ENCODE data around the gene XKRX. TPM values are rescaled to one million over a fixed set of nuclear protein-coding genes. Genes with fewer than 3 reads are reported as not detected.

The XKRX gene
- total and polyA plus RNA-seq, 2 of the 13 experiments (the other 11 are each of a cell fraction or from before 2014, with no cell fraction given): not detected

GRCh38 chrX:100976211-100976610, 47.5 kb upstream of the XKRX start:
- H3K4me2 ChIP-seq (ENCODE audit: low read depth, low read length): no peak overlapping the region

More at GRCh38 chrX:100976211-100976610, 47.5 kb upstream of the XKRX start:
- ChIA-PET CTCF (ENCODE audit: low intra/inter-chr PET ratio, low total read pairs) (no interaction called here), POLR2A (no interaction called here)
- Histone ChIP-seq H2AFZ (ENCODE audit: low read length) (no peak overlapping the region), H3K27ac (ENCODE audit: extremely low read length, insufficient read depth, low read length) (no peak overlapping the region), H3K4me1 (ENCODE audit: insufficient read depth, low read length) (peaks cover 19% of the 10 kb centered on the region), H4K20me1 (ENCODE audit: insufficient read depth, low read length) (no peaks in the 10 kb centered on the region), H3K27me3 (ENCODE audit: control insufficient read depth in 1 of 2, insufficient read depth in 2 of 2, low read length in 2 of 2) (no peaks in the 10 kb centered on the region), H3K4me3 (replicated peaks in 1 of 3; ENCODE audit: insufficient read depth in 1 of 3, low read depth in 2 of 3, low read length in 3 of 3) (no peak overlapping the region), H3K9me3 (ENCODE audit: low read length) (no peaks in the 10 kb centered on the region), H3K36me3 (replicated peaks in 1 of 2; ENCODE audit: control insufficient read depth in 1 of 2, insufficient read depth in 2 of 2, low read length in 2 of 2) (no peaks in the 10 kb centered on the region), H3K9ac (ENCODE audit: insufficient read depth, low read depth, low read length) (no peak overlapping the region), H3K79me2 (ENCODE audit: insufficient read depth, low read length) (no peaks in the 10 kb centered on the region)
- no TSS peak for BruUV-seq (replicated peaks)
- 100% methylated on average over 1 of the region's 1 CpG for WGBS (ENCODE audit: low lambda C conversion rate)
- no peak for ATAC-seq
- DNase-seq (ENCODE audit: low spot score): no peak
- intact Hi-C loops (cut with micrococcal nuclease; ENCODE audit: unreplicated experiment): no loop called here
- no peak for FAIRE-seq
- TF ChIP-seq ATM (IDR thresholded peaks at IDR 0.05; ENCODE audit: borderline replicate concordance) (no peak), ZUFSP (CRISPR knock-in tag; IDR thresholded peaks at IDR 0.05; ENCODE audit: borderline replicate concordance) (no peak), ZNF350 (CRISPR knock-in tag; IDR thresholded peaks at IDR 0.05; ENCODE audit: borderline replicate concordance, low read depth) (no peak), ZNF678 (CRISPR knock-in tag; IDR thresholded peaks at IDR 0.05) (no peak), GTF2F1 (IDR thresholded peaks at IDR 0.05; ENCODE audit: low read length) (no peak), ZNF543 (CRISPR knock-in tag; IDR thresholded peaks at IDR 0.05) (no peak), CSRNP2 (CRISPR knock-in tag; conservative IDR thresholded peaks at IDR 0.05; ENCODE audit: low read depth) (no peak), YEATS4 (CRISPR knock-in tag; IDR thresholded peaks at IDR 0.05; ENCODE audit: borderline replicate concordance) (no peak), ZSCAN21 (CRISPR knock-in tag; IDR thresholded peaks at IDR 0.05; ENCODE audit: borderline replicate concordance) (no peak), AKAP8 (CRISPR knock-in tag; IDR thresholded peaks at IDR 0.05) (no peak), ZNF687 (CRISPR knock-in tag; IDR thresholded peaks at IDR 0.05) (no peak), ZNF530 (CRISPR knock-in tag; IDR thresholded peaks at IDR 0.05; ENCODE audit: low read depth) (no peak), ARID2 (CRISPR knock-in tag; IDR thresholded peaks at IDR 0.05; ENCODE audit: borderline replicate concordance) (no peak), GPN1 (CRISPR knock-in tag; IDR thresholded peaks at IDR 0.05; ENCODE audit: borderline replicate concordance) (no peak), RFX1 (IDR thresholded peaks at IDR 0.05) (no peak)
- in situ Hi-C loops (cut with HindIII; ENCODE audit: extremely low pct_ligation_motif_present, low pct_unique_long_range_greater_than_20kb): no loop called here
